GM12865 (cell line): ENCODE results near the gene VPS13D.
A peak's percentile ranks its signal among the peaks of the same experiment; 100 is the strongest.
"Not testable (repeated sequence)": the region's sequence is repeated elsewhere in the genome, so short reads cannot be mapped to it uniquely, and the experiment has no call there.

ENCODE experiments used
- DNase-seq: peaks from one replicate; pipeline ENCODE4 v3.0.0; 2010; ENCODE audit warnings: low read depth
- H3K4me3 ChIP-seq: 2 replicates; pipeline ENCODE4 v1.5.1; 2011; ENCODE audit warnings: mild to moderate bottlenecking, low read depth, low read length, control low read depth
- CTCF ChIP-seq: IDR thresholded peaks from 2 replicates; pipeline ENCODE4 v1.5.1; 2011; ENCODE audit warnings: low read length, control low read depth, low read depth, inconsistent platforms; ENCODE audit not compliant: insufficient read depth; ENCODE audit errors: missing control alignments

Gene VPS13D

DNA sequence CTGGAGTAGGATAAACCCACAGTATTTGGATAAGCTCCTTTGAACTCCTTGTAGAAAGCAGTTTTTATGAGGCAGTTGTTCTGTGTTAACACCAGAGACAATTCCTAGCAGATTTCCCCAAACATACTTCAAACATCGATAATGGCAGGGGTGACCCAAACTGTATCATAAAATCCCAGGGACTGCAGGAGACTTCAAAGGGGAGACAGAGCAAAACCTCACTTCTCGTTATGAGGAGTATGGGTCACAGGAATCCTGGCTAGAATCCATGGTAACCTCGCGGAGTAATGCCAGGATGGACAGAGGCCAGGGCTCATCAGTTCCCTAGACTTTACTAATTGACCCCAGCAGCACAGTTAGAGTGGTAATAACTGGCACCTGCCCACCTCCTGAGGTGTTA, 240.2 kb downstream of the VPS13D start:
- DNase-seq, result no peak
- TF ChIP-seq CTCF, result no peak
- H3K4me3 ChIP-seq, result no peak overlapping the region

GRCh38 chr1:12470916-12471315, 241.1 kb downstream of the VPS13D start:
- not testable (repeated sequence) for H3K4me3 ChIP-seq, DNase-seq

GRCh38 chr1:12472156-12472797, 242.4 kb downstream of the VPS13D start:
- TF ChIP-seq CTCF, result no peak
- no peak overlapping the region for H3K4me3 ChIP-seq
- DNase-seq, result no peak

DNA sequence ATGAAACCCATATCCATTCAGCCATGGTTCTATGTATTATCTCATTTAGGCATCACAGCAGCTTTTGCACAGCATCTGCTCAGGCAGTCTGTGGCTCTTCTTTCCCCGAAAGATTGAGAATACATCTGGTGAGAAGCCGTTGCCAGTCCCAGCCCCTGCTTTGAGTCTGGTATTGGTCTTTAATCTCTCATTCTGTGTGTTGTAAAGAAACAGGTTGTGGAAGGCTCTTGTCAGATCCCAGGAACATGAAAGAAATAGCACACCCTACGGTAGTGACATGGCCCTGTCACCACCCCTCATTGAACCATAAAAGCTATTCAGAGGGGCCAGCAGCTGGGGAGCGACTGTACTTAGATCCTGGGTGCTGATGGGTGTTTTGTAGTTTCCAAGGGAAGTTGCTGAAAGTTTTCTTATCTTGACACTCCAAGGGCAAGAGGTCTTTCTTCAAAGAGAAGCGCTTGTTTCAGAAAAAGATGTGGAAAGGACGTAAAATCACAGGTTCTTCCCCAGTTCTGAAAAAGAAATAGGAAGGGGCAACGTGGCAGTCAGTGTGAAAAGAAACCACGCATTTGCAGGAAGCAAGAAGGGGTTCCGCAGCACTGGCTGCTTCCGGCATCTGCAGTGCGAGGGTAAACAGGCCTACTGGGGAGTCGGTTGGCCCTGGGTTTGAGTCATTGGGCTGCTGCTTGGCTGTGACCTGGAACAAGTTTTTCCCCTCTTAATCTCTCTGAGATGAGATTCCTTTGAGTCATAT, 243.1 kb downstream of the VPS13D start:
- H3K4me3 ChIP-seq, result no peak overlapping the region
- DNase-seq, result peak; percentile 56
- no peak for TF ChIP-seq CTCF

DNA sequence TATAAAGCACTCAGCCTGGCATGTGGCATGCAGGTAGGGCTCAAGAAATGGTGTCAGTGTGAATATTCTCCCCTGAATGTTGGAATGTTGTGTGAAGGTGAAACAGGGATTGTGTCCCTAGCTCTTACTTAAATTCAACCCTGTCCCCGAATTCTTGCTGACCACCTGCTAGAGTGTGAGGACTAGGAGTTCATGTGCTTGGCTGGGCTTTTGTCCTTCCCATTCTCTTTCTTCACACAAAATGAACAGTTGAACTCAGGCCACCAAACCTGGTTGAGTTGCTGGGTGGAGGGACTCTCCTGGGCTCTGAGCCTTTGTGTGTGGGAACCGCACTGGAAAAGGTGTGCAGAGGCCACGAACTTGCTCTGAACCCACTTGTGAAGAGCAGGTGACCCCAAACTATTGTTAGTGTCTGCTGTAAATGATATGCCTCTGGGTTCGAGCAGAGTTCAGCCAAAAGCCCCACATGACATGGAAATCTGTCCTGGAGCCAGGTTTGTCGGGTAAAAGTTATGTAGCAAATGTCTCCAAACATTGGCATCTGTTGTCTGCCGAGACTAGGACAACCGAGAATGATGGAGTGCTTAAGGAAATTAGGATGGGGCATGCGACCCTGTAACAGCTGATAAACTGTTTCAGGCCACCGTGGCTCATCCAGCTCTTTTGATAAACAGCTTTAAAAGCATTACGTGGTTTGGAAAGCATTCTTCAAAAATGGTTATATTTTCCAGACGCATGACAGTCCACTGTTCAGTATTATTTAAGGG, 243.9 kb downstream of the VPS13D start:
- no peak for TF ChIP-seq CTCF
- DNase-seq, result no peak
- no peak overlapping the region for H3K4me3 ChIP-seq

DNA sequence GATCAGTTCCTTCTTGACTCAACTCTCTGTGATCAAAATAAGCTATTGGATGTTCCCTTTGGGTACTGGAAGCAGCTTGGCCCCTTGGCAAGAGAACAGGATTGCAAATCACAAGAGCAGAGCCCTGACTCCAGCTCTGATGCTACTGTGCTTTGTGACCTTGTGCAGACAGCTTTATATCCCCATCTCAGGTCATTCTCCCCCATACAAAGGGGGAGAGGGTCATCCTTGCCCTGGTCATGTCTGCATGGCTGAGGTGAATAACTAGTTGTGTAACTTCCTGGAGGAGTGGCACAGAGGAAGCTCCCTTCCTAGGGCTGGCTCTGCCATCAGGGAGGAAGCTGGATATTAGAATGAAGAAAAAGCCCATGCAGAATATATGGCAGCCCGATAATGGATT, 245.3 kb downstream of the VPS13D start:
- H3K4me3 ChIP-seq, result no peak overlapping the region
- TF ChIP-seq CTCF, result no peak
- DNase-seq, result no peak

GRCh38 chr1:12475530-12475934, 245.7 kb downstream of the VPS13D start:
- no peak for TF ChIP-seq CTCF
- H3K4me3 ChIP-seq, result no peak overlapping the region
- no peak for DNase-seq
